Astrocyte (in vitro differentiated cells and primary cell): Measurements from ENCODE around the gene SHISA9. TPM values are rescaled to one million over a fixed set of nuclear protein-coding genes. Genes with fewer than 3 reads are reported as not detected.

Source experiments
- DNase-seq: peaks from one replicate; pipeline ENCODE4 v3.0.0-alpha.2; 2010; ENCODE audit warnings: low read depth
- FAIRE-seq: peaks from 2 replicates; lab custom pipeline; 2011; peaks lifted over from hg19 to GRCh38; lab: Jason Lieb, UNC
- H2AFZ ChIP-seq: 2 replicates; pipeline ENCODE4 v1.6.0; 2012; ENCODE audit warnings: low read depth, low read length, inconsistent platforms
- H3K27ac ChIP-seq: 2 replicates; pipeline ENCODE4 v1.5.1; 2011; ENCODE audit warnings: low read depth, low read length, inconsistent platforms
- H3K27me3 ChIP-seq: 2 replicates; pipeline ENCODE4 v1.6.0; 2011; ENCODE audit warnings: low read length, inconsistent platforms; ENCODE audit not compliant: insufficient read depth
- H3K36me3 ChIP-seq: 2 replicates; pipeline ENCODE4 v1.5.1; 2011; ENCODE audit warnings: low read length, inconsistent platforms; ENCODE audit not compliant: insufficient read depth
- H3K4me1 ChIP-seq: 2 replicates; pipeline ENCODE4 v1.5.1; 2011; ENCODE audit warnings: low read length, inconsistent platforms; ENCODE audit not compliant: insufficient read depth
- H3K4me2 ChIP-seq: 2 replicates; pipeline ENCODE4 v1.6.0; 2012; ENCODE audit warnings: low read length, inconsistent platforms
- H3K4me3 ChIP-seq: 2 replicates; pipeline ENCODE4 v1.5.1; 2011; ENCODE audit warnings: low read depth, mild to moderate bottlenecking, low read length, inconsistent platforms; ENCODE audit not compliant: insufficient read depth
- H3K79me2 ChIP-seq: 2 replicates; pipeline ENCODE4 v1.6.0; 2012; ENCODE audit warnings: mild to moderate bottlenecking, low read length, inconsistent platforms; ENCODE audit not compliant: insufficient read depth
- H3K9ac ChIP-seq: 2 replicates; pipeline ENCODE4 v1.6.0; 2012; ENCODE audit warnings: mild to moderate bottlenecking, low read length, inconsistent platforms
- H3K9me3 ChIP-seq: 2 replicates; pipeline ENCODE4 v1.5.1; 2012; ENCODE audit warnings: low read depth, mild to moderate bottlenecking, low read length, inconsistent platforms; ENCODE audit not compliant: insufficient read depth
- H4K20me1 ChIP-seq: 2 replicates; pipeline ENCODE4 v1.6.0; 2012; ENCODE audit warnings: low read length, inconsistent platforms; ENCODE audit not compliant: insufficient read depth
- H3K27ac Mint-ChIP-seq: one replicate; pipeline ENCODE4 v1.8.0; 2021; ENCODE audit warnings: mild to moderate bottlenecking, mixed read lengths; ENCODE audit not compliant: unreplicated experiment
- H3K27me3 Mint-ChIP-seq: one replicate; pipeline ENCODE4 v1.8.0; 2021; ENCODE audit warnings: low read depth, mixed read lengths; ENCODE audit not compliant: unreplicated experiment
- H3K36me3 Mint-ChIP-seq: one replicate; pipeline ENCODE4 v1.8.0; 2021; ENCODE audit warnings: low read depth, mixed read lengths; ENCODE audit not compliant: unreplicated experiment
- H3K4me1 Mint-ChIP-seq: one replicate; pipeline ENCODE4 v1.8.0; 2021; ENCODE audit warnings: low read depth, mixed read lengths; ENCODE audit not compliant: unreplicated experiment
- H3K4me3 Mint-ChIP-seq: one replicate; pipeline ENCODE4 v1.8.0; 2021; ENCODE audit warnings: mild to moderate bottlenecking, moderate library complexity, mixed read lengths; ENCODE audit not compliant: unreplicated experiment
- H3K9me3 Mint-ChIP-seq: one replicate; pipeline ENCODE4 v1.8.0; 2021; ENCODE audit warnings: mild to moderate bottlenecking, mixed read lengths; ENCODE audit not compliant: unreplicated experiment
- CTCF ChIP-seq: IDR thresholded peaks from 2 replicates; pipeline ENCODE4 v1.5.1; 2011; ENCODE audit warnings: low read depth, mild to moderate bottlenecking, inconsistent platforms, low read length, moderate library complexity; ENCODE audit not compliant: insufficient read depth
- EZH2 ChIP-seq: IDR thresholded peaks from 2 replicates; pipeline ENCODE4 v1.6.1; 2012; ENCODE audit warnings: mild to moderate bottlenecking, low read length, inconsistent platforms; ENCODE audit not compliant: insufficient read depth
- total RNA-seq: library from RNA; stranded (reverse); gene quantifications from 2 replicates; pipeline ENCODE4 v1.2.1, GENCODE V29; 2021

The SHISA9 gene
- total RNA-seq, 1 donor from 2014 or later = 73.0 TPM

GRCh38 chr16:13207151-13207550 is 305.8 kb downstream of the SHISA9 start:
- TF ChIP-seq CTCF (no peak), EZH2 (no peak)
- H3K4me3 ChIP-seq = no peak overlapping the region
- H3K4me1 ChIP-seq = no peaks in the 10 kb centered on the region
- peaks cover 8% of the 10 kb centered on the region for H3K9me3 ChIP-seq
- no peaks in the 10 kb centered on the region for H3K79me2 ChIP-seq
- H3K4me1 Mint-ChIP-seq = no peaks in the 10 kb centered on the region
- no peaks in the 10 kb centered on the region for H3K9me3 Mint-ChIP-seq
- no peak overlapping the region for H3K4me3 Mint-ChIP-seq
- H3K27ac Mint-ChIP-seq = no peak overlapping the region
- H4K20me1 ChIP-seq = no peaks in the 10 kb centered on the region
- DNase-seq (no peak), FAIRE-seq (no peak)
- no peak overlapping the region for H2AFZ ChIP-seq
- H3K36me3 ChIP-seq = no peaks in the 10 kb centered on the region
- no peak overlapping the region for H3K9ac ChIP-seq
- no peak overlapping the region for H3K4me2 ChIP-seq
- H3K36me3 Mint-ChIP-seq = peaks cover 3% of the 10 kb centered on the region
- no peaks in the 10 kb centered on the region for H3K27me3 ChIP-seq
- no peaks in the 10 kb centered on the region for H3K27me3 Mint-ChIP-seq
- no peak overlapping the region for H3K27ac ChIP-seq

GRCh38 chr16:13223666-13224065 is 322.3 kb downstream of the SHISA9 start:
- Histone ChIP-seq H3K9me3 (no peaks in the 10 kb centered on the region), H3K27me3 (no peaks in the 10 kb centered on the region), H2AFZ (no peak overlapping the region), H4K20me1 (no peaks in the 10 kb centered on the region), H3K4me1 (no peaks in the 10 kb centered on the region), H3K36me3 (no peaks in the 10 kb centered on the region), H3K4me2 (no peak overlapping the region), H3K27ac (no peak overlapping the region), H3K4me3 (no peak overlapping the region), H3K79me2 (no peaks in the 10 kb centered on the region), H3K9ac (no peak overlapping the region)
- no peak for FAIRE-seq
- no peak overlapping the region for H3K27ac Mint-ChIP-seq
- no peaks in the 10 kb centered on the region for H3K27me3 Mint-ChIP-seq
- H3K9me3 Mint-ChIP-seq = peaks cover 10% of the 10 kb centered on the region
- no peak overlapping the region for H3K4me3 Mint-ChIP-seq
- peaks cover 2% of the 10 kb centered on the region for H3K4me1 Mint-ChIP-seq
- H3K36me3 Mint-ChIP-seq = peaks cover 15% of the 10 kb centered on the region
- TF ChIP-seq EZH2 = no peak
- TF ChIP-seq CTCF = no peak
- no peak for DNase-seq

DNA sequence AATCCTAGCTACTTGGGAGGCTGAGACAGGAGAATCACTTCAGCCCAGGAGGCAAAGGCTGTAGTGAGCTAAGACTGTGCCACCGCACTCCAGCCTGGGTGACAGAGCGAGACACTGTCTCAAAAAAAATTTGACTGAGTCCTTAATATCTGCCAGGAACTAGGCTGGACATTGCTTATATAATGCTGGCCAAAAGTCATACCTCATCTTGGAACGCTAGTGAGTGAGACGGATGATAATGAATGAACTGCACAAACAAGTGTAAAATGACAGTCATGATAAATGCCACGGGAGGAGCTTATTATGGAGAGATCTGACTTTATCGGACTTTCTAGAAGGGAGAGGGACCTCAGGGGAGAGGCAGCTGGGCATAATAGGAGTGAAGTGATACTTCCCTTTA is 327.6 kb downstream of the SHISA9 start:
- Histone ChIP-seq H3K4me3 (no peak overlapping the region), H3K4me2 (no peak overlapping the region), H3K9ac (no peak overlapping the region), H3K27me3 (no peaks in the 10 kb centered on the region), H3K79me2 (no peaks in the 10 kb centered on the region), H3K27ac (no peak overlapping the region), H4K20me1 (no peaks in the 10 kb centered on the region), H3K4me1 (no peaks in the 10 kb centered on the region), H3K36me3 (no peaks in the 10 kb centered on the region), H3K9me3 (no peaks in the 10 kb centered on the region), H2AFZ (no peak overlapping the region)
- FAIRE-seq (no peak), DNase-seq (no peak)
- Mint-ChIP-seq H3K4me3 (no peak overlapping the region), H3K27ac (no peak overlapping the region), H3K27me3 (no peaks in the 10 kb centered on the region), H3K4me1 (peaks cover 30% of the 10 kb centered on the region), H3K9me3 (peaks cover 11% of the 10 kb centered on the region), H3K36me3 (peaks cover 7% of the 10 kb centered on the region)
- TF ChIP-seq CTCF = no peak
